GM12878 (cell line): ENCODE data around the gene ROM1. TPM values are rescaled to one million over a fixed set of nuclear protein-coding genes. Genes with fewer than 3 reads are reported as not detected.

Source experiments
- ATAC-seq: fragments of 200-7000 bp; cut with Tn5 transposase; 3 replicates; pipeline ENCODE4 v1.9.1; 2020; ENCODE audit warnings: mild to moderate bottlenecking, moderate library complexity
- BruUV-seq: library from RNA; stranded (reverse); fragments of 400-500 nt; replicated peaks from 2 replicates; lab custom pipeline; 2021; lab: Mats Ljungman, UMichigan
- CTCF ChIA-PET: fragments of 300-600 bp; sonication (Branson Sonifier 250); formaldehyde crosslinking; extraction: SDS; loops from one replicate; lab custom pipeline; 2021; ENCODE audit warnings: inconsistent platforms; lab: Yijun Ruan, JAX
- POLR2A ChIA-PET: fragments of 350-600 bp; formaldehyde crosslinking; extraction: SDS; loops from one replicate; lab custom pipeline; 2021; ENCODE audit warnings: inconsistent platforms; lab: Charles Lee
- RAD21 ChIA-PET: fragments of 300-600 bp; sonication (Branson Sonifier 250); formaldehyde crosslinking; loops from one replicate; lab custom pipeline; 2023; ENCODE audit warnings: antibody characterized with exemption; ENCODE audit not compliant: unreplicated experiment; lab: Charles Lee
- SMC1A ChIA-PET: fragments of 300-600 bp; sonication (Branson Sonifier 250); formaldehyde crosslinking; loops from one replicate; lab custom pipeline; 2023; ENCODE audit not compliant: unreplicated experiment, uncharacterized antibody; lab: Charles Lee
- DNase-seq: peaks from one replicate; pipeline ENCODE4 v3.0.0-alpha.2; 2011; ENCODE audit warnings: low read depth, low spot score
- FAIRE-seq: peaks from 3 replicates; lab custom pipeline; 2011; peaks lifted over from hg19 to GRCh38; lab: Jason Lieb, UNC
- H2AFZ ChIP-seq: 2 replicates; pipeline ENCODE4 v1.6.0; 2011; ENCODE audit warnings: low read depth, low read length, control low read depth; ENCODE audit not compliant: control insufficient read depth
- H3K27ac ChIP-seq: 2 replicates; pipeline ENCODE4 v1.5.1; 2011; ENCODE audit warnings: control low read depth; ENCODE audit not compliant: control insufficient read depth, insufficient read depth
- H3K27me3 ChIP-seq, 2 experiments: replicated peaks in 1 of 2; 2 replicates each; pipeline versions ENCODE4 v1.6.0 to v1.6.1; 2011; ENCODE audit warnings: low read length in 1 of 2; ENCODE audit not compliant: control insufficient read depth in 2 of 2, insufficient read depth in 2 of 2
- H3K36me3 ChIP-seq, 2 experiments: 2 replicates each; pipeline ENCODE4 v1.5.1; 2011; ENCODE audit warnings: low read length in 1 of 2; ENCODE audit not compliant: control insufficient read depth in 2 of 2, insufficient read depth in 2 of 2
- H3K4me1 ChIP-seq: 2 replicates; pipeline ENCODE4 v1.6.1; 2011; ENCODE audit warnings: mild to moderate bottlenecking, low read length, moderate library complexity, mixed read lengths; ENCODE audit not compliant: control insufficient read depth, insufficient read depth
- H3K4me2 ChIP-seq: 2 replicates; pipeline ENCODE4 v1.6.0; 2011; ENCODE audit warnings: control low read depth; ENCODE audit not compliant: control insufficient read depth, insufficient read depth
- H3K4me3 ChIP-seq: fragments of 200-600 bp; sonication (generic); 2 replicates; pipeline ENCODE4 v1.5.1; 2016
- H3K79me2 ChIP-seq: 2 replicates; pipeline ENCODE4 v1.6.0; 2011; ENCODE audit warnings: low read length; ENCODE audit not compliant: control insufficient read depth, insufficient read depth
- H3K9ac ChIP-seq: 2 replicates; pipeline ENCODE4 v1.8.0; 2011; ENCODE audit warnings: low read length, control low read depth, mixed read lengths; ENCODE audit not compliant: control insufficient read depth, insufficient read depth
- H3K9me3 ChIP-seq: replicated peaks from 3 replicates; pipeline ENCODE4 v1.5.1; 2011; ENCODE audit warnings: mild to moderate bottlenecking, low read length; ENCODE audit not compliant: control insufficient read depth, insufficient read depth
- H4K20me1 ChIP-seq: 2 replicates; pipeline ENCODE4 v1.6.0; 2011; ENCODE audit not compliant: control insufficient read depth, insufficient read depth
- BCLAF1 ChIP-seq: fragments of 450-650 bp; IDR thresholded peaks from 2 replicates; pipeline ENCODE4 v1.6.1; 2017; ENCODE audit warnings: antibody characterized with exemption, mild to moderate bottlenecking, moderate library complexity
- BHLHE40 ChIP-seq, 2 experiments: fragments of 450-650 bp in 1 of 2; IDR thresholded peaks; 2 replicates each; pipeline ENCODE4 v1.6.1; 2011 to 2017; ENCODE audit warnings: low read depth in 2 of 2, borderline replicate concordance in 1 of 2, improper control_type of control experiment in 1 of 2, low read length in 1 of 2, mild to moderate bottlenecking in 1 of 2
- CHD1 ChIP-seq: IDR thresholded peaks from 2 replicates; pipeline ENCODE4 v1.6.1; 2012; ENCODE audit warnings: low read depth, low read length, improper control_type of control experiment
- FOS ChIP-seq: IDR thresholded peaks from 3 replicates; pipeline ENCODE4 v1.6.1; 2011; ENCODE audit warnings: borderline replicate concordance; ENCODE audit not compliant: insufficient read length; ENCODE audit errors: extremely low read depth
- GATAD2B ChIP-seq: fragments of 450-650 bp; conservative IDR thresholded peaks from 2 replicates; pipeline ENCODE4 v1.6.1; 2017; ENCODE audit warnings: low read depth, mild to moderate bottlenecking, moderate library complexity
- IRF4 ChIP-seq: IDR thresholded peaks from 2 replicates; pipeline ENCODE4 v1.6.1; 2011; ENCODE audit warnings: low read depth, low read length
- KDM1A ChIP-seq: fragments of 200-600 bp; sonication (generic); IDR thresholded peaks from 2 replicates; pipeline ENCODE4 v1.6.1; 2016; ENCODE audit warnings: borderline replicate concordance
- LARP7 ChIP-seq: fragments of 450-650 bp; IDR thresholded peaks from 2 replicates; pipeline ENCODE4 v1.6.1; 2017; ENCODE audit warnings: mild to moderate bottlenecking
- SMAD5 ChIP-seq: IDR thresholded peaks from 2 replicates; pipeline ENCODE4 v1.6.1; 2016; ENCODE audit warnings: antibody characterized with exemption, low read depth
- SPI1 ChIP-seq: IDR thresholded peaks from 2 replicates; pipeline ENCODE4 v1.6.1; 2011; ENCODE audit warnings: low read depth, mild to moderate bottlenecking, low read length, moderate library complexity, borderline replicate concordance; ENCODE audit not compliant: insufficient read depth
- SREBF2 ChIP-seq: IDR thresholded peaks from 2 replicates; pipeline ENCODE4 v1.6.1; 2012; ENCODE audit warnings: mild to moderate bottlenecking, low read length
- STAT1 ChIP-seq: fragments of 450-650 bp; conservative IDR thresholded peaks from 2 replicates; pipeline ENCODE4 v1.6.1; 2014; ENCODE audit warnings: antibody characterized with exemption, mild to moderate bottlenecking
- TCF3 ChIP-seq: IDR thresholded peaks from 2 replicates; pipeline ENCODE4 v1.6.1; 2012; ENCODE audit warnings: low read depth, mild to moderate bottlenecking, low read length, borderline replicate concordance; ENCODE audit not compliant: insufficient read depth
- YBX1 ChIP-seq: fragments of 450-650 bp; IDR thresholded peaks from 2 replicates; pipeline ENCODE4 v1.6.1; 2016; ENCODE audit warnings: antibody characterized with exemption
- ZSCAN29 ChIP-seq: fragments of 450-650 bp; IDR thresholded peaks from 2 replicates; pipeline ENCODE4 v1.6.1; 2017; ENCODE audit warnings: mild to moderate bottlenecking, moderate library complexity
- WGBS: methylation state at CpG from one replicate; pipeline ENCODE4 v1.1.6; 2016; ENCODE audit warnings: low lambda C conversion rate; ENCODE audit not compliant: insufficient replicate concordance, insufficient coverage; ENCODE audit errors: missing lambda C conversion rate; 5-methylcytosine and 5-hydroxymethylcytosine counted together
- in situ Hi-C: fragments of 300-500 bp; cut with MboI; formaldehyde crosslinking; loops from 9 replicates; pipeline ENCODE4 v1.14.3; 2018; ENCODE audit warnings: mixed read lengths
- intact Hi-C: fragments of 100-400 bp; cut with micrococcal nuclease; formaldehyde crosslinking; loops from one replicate; pipeline ENCODE4 v1.14.2; 2022; ENCODE audit not compliant: unreplicated experiment
- polyA plus RNA-seq, 11 experiments: library from polyadenylated mRNA; depleted of rRNA in 4 of 11; unstranded in 6 of 11; stranded (reverse) in 5 of 11; fragments of >200 nt; fragmentation: Nextera tagmentation in 4 of 11; fragmentation: Illumina TruSeq in 1 of 11; extraction: Ambion mirVana in 4 of 11; extraction: Trizol in 1 of 11; gene quantifications; 1 replicate in 1 of 11; 2 replicates in 10 of 11; pipeline versions ENCODE4 v1.2.1 to v1.2.3, GENCODE V29; 2011 to 2016; ENCODE audit warnings: inconsistent platforms in 2 of 11, missing spikeins in 2 of 11, low read depth in 1 of 11
- total RNA-seq, 4 experiments: library from RNA; depleted of rRNA in 3 of 4; stranded (reverse); fragments of >200 nt in 3 of 4; fragmentation: Illumina TruSeq in 1 of 4; extraction: Trizol in 1 of 4; gene quantifications; 2 replicates each; pipeline versions ENCODE4 v1.2.1 to v1.2.3, GENCODE V29; 2013 to 2021
- TF ChIP-seq, protein P1 (sequence below): fragments of 450-650 bp; IDR thresholded peaks from 2 replicates; pipeline ENCODE4 v1.6.1; 2018; ENCODE audit warnings: borderline replicate concordance, mild to moderate bottlenecking; ENCODE audit not compliant: partially characterized antibody
- TF ChIP-seq, protein P2 (sequence below): fragments of 450-650 bp; IDR thresholded peaks from 2 replicates; pipeline ENCODE4 v1.6.1; 2016; ENCODE audit warnings: mild to moderate bottlenecking
- TF ChIP-seq, protein P3 (sequence below): fragments of 450-650 bp; IDR thresholded peaks from 2 replicates; pipeline ENCODE4 v1.6.1; 2017; ENCODE audit warnings: borderline replicate concordance

Gene ROM1
- total and polyA plus RNA-seq, 10 of the 15 experiments (the other 5 are each of a cell fraction or from before 2014, with no cell fraction given), result 0.42 to 3.0 (median 1.1) TPM

DNA sequence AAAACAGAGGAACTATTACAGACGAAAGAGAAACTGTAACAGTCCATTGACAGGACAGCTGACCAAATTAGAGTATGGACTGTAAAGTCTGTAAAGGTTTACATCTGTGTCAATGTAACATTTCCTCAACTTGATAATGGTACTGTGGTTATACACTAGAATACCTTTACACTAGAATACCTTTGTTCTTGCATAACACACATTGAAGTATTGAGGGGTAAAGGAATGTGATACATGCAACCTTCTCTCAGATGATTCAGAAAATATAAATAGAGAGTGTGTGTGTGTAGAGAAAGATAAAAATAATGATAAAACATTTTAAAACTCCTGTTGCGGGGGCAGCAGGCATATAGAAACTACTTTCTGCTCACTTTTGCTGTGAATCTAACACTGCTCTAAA is 33.8 kb upstream of the ROM1 start:
- H3K27ac ChIP-seq, result no peak overlapping the region
- peaks cover 9% of the 10 kb centered on the region for H3K79me2 ChIP-seq
- RAD21 ChIA-PET, result no interaction called here
- H3K4me1 ChIP-seq, result peaks cover 5% of the 10 kb centered on the region; the same call in 1 of the 2 replicates
- H3K36me3 ChIP-seq, result peaks cover 16 to 19% of the 10 kb centered on the region in 2 experiments; a peak in 3 of 4 replicates
- in situ Hi-C loops, result no loop called here
- 97% methylated on average over 2 of the region's 2 CpGs for WGBS
- no peaks in the 10 kb centered on the region for H4K20me1 ChIP-seq
- no peak for DNase-seq
- POLR2A ChIA-PET, result interaction anchor here (0.6 to 0.7 kb wide), 3 partner anchors 222 to 1079 kb away, joined by 4 to 8 read pairs (median 4); no protein-coding TSS in a partner anchor
- CTCF ChIA-PET, result interaction anchor here (0.7 to 1.2 kb wide), 2 partner anchors 37 to 277 kb away, joined by 3 read pairs; no protein-coding TSS in a partner anchor
- H3K9me3 ChIP-seq, result no peaks in the 10 kb centered on the region
- no peak overlapping the region for H3K4me2 ChIP-seq
- intact Hi-C loops, result no loop called here
- H3K9ac ChIP-seq, result no peak overlapping the region
- no TSS peak for BruUV-seq
- no peak overlapping the region for H2AFZ ChIP-seq
- SMC1A ChIA-PET, result no interaction called here
- H3K27me3 ChIP-seq, result no peaks in the 10 kb centered on the region
- no peak for FAIRE-seq
- no peak overlapping the region for H3K4me3 ChIP-seq
- no peak for ATAC-seq
- TF ChIP-seq, protein P1, sequence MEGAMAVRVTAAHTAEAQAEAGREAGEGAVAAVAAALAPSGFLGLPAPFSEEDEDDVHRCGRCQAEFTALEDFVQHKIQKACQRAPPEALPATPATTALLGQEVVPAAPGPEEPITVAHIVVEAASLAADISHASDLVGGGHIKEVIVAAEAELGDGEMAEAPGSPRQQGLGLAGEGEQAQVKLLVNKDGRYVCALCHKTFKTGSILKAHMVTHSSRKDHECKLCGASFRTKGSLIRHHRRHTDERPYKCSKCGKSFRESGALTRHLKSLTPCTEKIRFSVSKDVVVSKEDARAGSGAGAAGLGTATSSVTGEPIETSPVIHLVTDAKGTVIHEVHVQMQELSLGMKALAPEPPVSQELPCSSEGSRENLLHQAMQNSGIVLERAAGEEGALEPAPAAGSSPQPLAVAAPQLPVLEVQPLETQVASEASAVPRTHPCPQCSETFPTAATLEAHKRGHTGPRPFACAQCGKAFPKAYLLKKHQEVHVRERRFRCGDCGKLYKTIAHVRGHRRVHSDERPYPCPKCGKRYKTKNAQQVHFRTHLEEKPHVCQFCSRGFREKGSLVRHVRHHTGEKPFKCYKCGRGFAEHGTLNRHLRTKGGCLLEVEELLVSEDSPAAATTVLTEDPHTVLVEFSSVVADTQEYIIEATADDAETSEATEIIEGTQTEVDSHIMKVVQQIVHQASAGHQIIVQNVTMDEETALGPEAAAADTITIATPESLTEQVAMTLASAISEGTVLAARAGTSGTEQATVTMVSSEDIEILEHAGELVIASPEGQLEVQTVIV, result no peak
- TF ChIP-seq BCLAF1 (no peak), STAT1 (no peak), KDM1A (no peak), IRF4 (no peak), LARP7 (no peak), FOS (no peak), CHD1 (no peak), SPI1 (no peak), SMAD5 (no peak), BHLHE40 (IDR thresholded peaks at IDR 0.05; ENCODE audit: borderline replicate concordance in 1 of 2, low read depth in 2 of 2, low read length in 1 of 2) (no peak), ZSCAN29 (no peak), SREBF2 (no peak), TCF3 (no peak), GATAD2B (no peak), YBX1 (no peak)
- TF ChIP-seq, protein P2, sequence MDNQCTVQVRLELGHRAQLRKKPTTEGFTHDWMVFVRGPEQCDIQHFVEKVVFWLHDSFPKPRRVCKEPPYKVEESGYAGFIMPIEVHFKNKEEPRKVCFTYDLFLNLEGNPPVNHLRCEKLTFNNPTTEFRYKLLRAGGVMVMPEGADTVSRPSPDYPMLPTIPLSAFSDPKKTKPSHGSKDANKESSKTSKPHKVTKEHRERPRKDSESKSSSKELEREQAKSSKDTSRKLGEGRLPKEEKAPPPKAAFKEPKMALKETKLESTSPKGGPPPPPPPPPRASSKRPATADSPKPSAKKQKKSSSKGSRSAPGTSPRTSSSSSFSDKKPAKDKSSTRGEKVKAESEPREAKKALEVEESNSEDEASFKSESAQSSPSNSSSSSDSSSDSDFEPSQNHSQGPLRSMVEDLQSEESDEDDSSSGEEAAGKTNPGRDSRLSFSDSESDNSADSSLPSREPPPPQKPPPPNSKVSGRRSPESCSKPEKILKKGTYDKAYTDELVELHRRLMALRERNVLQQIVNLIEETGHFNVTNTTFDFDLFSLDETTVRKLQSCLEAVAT, result no peak
- TF ChIP-seq, protein P3, sequence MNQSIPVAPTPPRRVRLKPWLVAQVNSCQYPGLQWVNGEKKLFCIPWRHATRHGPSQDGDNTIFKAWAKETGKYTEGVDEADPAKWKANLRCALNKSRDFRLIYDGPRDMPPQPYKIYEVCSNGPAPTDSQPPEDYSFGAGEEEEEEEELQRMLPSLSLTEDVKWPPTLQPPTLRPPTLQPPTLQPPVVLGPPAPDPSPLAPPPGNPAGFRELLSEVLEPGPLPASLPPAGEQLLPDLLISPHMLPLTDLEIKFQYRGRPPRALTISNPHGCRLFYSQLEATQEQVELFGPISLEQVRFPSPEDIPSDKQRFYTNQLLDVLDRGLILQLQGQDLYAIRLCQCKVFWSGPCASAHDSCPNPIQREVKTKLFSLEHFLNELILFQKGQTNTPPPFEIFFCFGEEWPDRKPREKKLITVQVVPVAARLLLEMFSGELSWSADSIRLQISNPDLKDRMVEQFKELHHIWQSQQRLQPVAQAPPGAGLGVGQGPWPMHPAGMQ, result no peak
